NCI-H2196 (cell line): ENCODE data around the gene VWC2L.
A peak's percentile ranks its signal among the peaks of the same experiment; 100 is the strongest.

ENCODE experiments used
- DNase-seq: peaks from one replicate; lab custom pipeline; 2025; ENCODE audit not compliant: unreplicated experiment; lab: John Stamatoyannopoulos, UW

VWC2L gene

GRCh38 chr2:214410918-214411554 lies at the start of gene VWC2L:
Gene VWC2L, plus strand, starts transcription at chr2:214411054. Its CDS starts 3,140 bp downstream, at chr2:214414194.
- peak; percentile 52 for DNase-seq

- DNase-seq: no peak
Observed at GRCh38 chr2:214361116-214361515, 49.7 kb upstream of the VWC2L start.

- DNase-seq: no peak
Observed at GRCh38 chr2:214365549-214365948, 45.3 kb upstream of the VWC2L start.

- no peak for DNase-seq
Observed at GRCh38 chr2:214367171-214367570, 43.7 kb upstream of the VWC2L start.

GRCh38 chr2:214376618-214377285 lies 34.1 kb upstream of the VWC2L start:
- DNase-seq: no peak

- DNase-seq: no peak
Observed at GRCh38 chr2:214377286-214377624, 33.6 kb upstream of the VWC2L start.

GRCh38 chr2:214378455-214379103 lies 32.3 kb upstream of the VWC2L start:
- DNase-seq: peak; percentile 66

GRCh38 chr2:214379227-214379626 lies 31.6 kb upstream of the VWC2L start:
- peak; percentile 18 for DNase-seq

- no peak for DNase-seq
Observed at GRCh38 chr2:214380681-214381080, 30.2 kb upstream of the VWC2L start.

GRCh38 chr2:214382229-214382628 lies 28.6 kb upstream of the VWC2L start:
- DNase-seq: no peak

GRCh38 chr2:214386720-214387119 lies 24.1 kb upstream of the VWC2L start:
- DNase-seq: no peak

GRCh38 chr2:214389334-214389733 lies 21.5 kb upstream of the VWC2L start:
- no peak for DNase-seq

GRCh38 chr2:214393796-214394195 lies 17.1 kb upstream of the VWC2L start:
- DNase-seq: no peak

- no peak for DNase-seq
Observed at GRCh38 chr2:214395040-214395439, 15.8 kb upstream of the VWC2L start.

GRCh38 chr2:214401580-214401979 lies 9.3 kb upstream of the VWC2L start:
- DNase-seq: no peak

- DNase-seq: peak; percentile 35
Observed at GRCh38 chr2:214410128-214410775, 602 bp upstream of the VWC2L start.

- no peak for DNase-seq
Observed at GRCh38 chr2:214412679-214413078, 1.8 kb downstream of the VWC2L start.

- DNase-seq: no peak
Observed at GRCh38 chr2:214436470-214436869, 25.6 kb downstream of the VWC2L start.

GRCh38 chr2:214450118-214450894 lies 39.5 kb downstream of the VWC2L start:
- DNase-seq: no peak

GRCh38 chr2:214451516-214452275 lies 40.8 kb downstream of the VWC2L start:
- DNase-seq: no peak
